Effector memory CD8-positive, alpha-beta T cell (primary cell): ENCODE measurements around the gene AMH.

Source experiments
- ATAC-seq: fragments of 150-1000 bp; cut with Tn5 transposase; replicated peaks from 2 replicates; pipeline ENCODE4 v1.10.0; 2021; ENCODE audit warnings: mild to moderate bottlenecking, moderate library complexity
- DNase-seq, 3 experiments: peaks; one replicate each; pipeline ENCODE4 v3.0.0; 2021
- H3K27ac Mint-ChIP-seq, 2 donors: one replicate each; pipeline ENCODE4 v1.8.0; 2022; ENCODE audit warnings: mild to moderate bottlenecking in 2 of 2, mixed read lengths in 2 of 2, moderate library complexity in 2 of 2
- H3K27me3 Mint-ChIP-seq, 2 donors: one replicate each; pipeline ENCODE4 v1.8.0; 2022; ENCODE audit warnings: mixed read lengths in 2 of 2
- H3K36me3 Mint-ChIP-seq: one replicate; pipeline ENCODE4 v1.8.0; 2022; ENCODE audit warnings: mild to moderate bottlenecking, moderate library complexity, mixed read lengths; ENCODE audit not compliant: insufficient read depth
- H3K4me1 Mint-ChIP-seq, 2 donors: one replicate each; pipeline ENCODE4 v1.8.0; 2022; ENCODE audit warnings: low read depth in 2 of 2, mixed read lengths in 2 of 2
- H3K4me3 Mint-ChIP-seq, 2 donors: one replicate each; pipeline ENCODE4 v1.8.0; 2022; ENCODE audit warnings: mild to moderate bottlenecking in 2 of 2, mixed read lengths in 2 of 2, moderate library complexity in 2 of 2
- H3K9me3 Mint-ChIP-seq, 2 donors: one replicate each; pipeline ENCODE4 v1.8.0; 2022; ENCODE audit warnings: mixed read lengths in 2 of 2

AMH gene

DNA sequence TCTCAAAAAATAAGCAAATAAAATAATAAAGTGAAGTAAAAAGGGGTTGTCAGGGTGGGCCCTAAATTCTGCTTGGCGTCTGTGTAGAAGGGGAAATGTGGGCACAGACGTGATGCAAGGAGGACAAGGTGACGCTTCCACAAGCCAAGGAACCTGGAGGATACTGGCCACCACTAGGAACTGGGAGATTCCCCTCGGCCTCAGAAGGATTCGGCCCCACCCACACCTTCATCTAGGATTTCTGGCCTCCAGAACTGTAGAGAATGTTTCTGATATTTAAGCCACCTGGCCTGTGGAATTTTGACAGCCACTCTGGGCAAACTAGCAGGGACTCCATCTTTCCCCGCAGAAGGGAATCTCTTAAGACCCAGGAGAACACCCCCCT is 14.1 kb upstream of the AMH start:
- peak overlapping the region; percentile 90 to 96 for H3K4me3 Mint-ChIP-seq
- no peak for DNase-seq
- H3K27me3 Mint-ChIP-seq: no peaks in the 10 kb centered on the region
- no peak for ATAC-seq
- no peaks in the 10 kb centered on the region for H3K9me3 Mint-ChIP-seq
- H3K36me3 Mint-ChIP-seq: peaks cover 58% of the 10 kb centered on the region
- peak overlapping the region; percentile 83 to 91 for H3K27ac Mint-ChIP-seq
- H3K4me1 Mint-ChIP-seq: peaks cover 43 to 51% of the 10 kb centered on the region in 2 donors

DNA sequence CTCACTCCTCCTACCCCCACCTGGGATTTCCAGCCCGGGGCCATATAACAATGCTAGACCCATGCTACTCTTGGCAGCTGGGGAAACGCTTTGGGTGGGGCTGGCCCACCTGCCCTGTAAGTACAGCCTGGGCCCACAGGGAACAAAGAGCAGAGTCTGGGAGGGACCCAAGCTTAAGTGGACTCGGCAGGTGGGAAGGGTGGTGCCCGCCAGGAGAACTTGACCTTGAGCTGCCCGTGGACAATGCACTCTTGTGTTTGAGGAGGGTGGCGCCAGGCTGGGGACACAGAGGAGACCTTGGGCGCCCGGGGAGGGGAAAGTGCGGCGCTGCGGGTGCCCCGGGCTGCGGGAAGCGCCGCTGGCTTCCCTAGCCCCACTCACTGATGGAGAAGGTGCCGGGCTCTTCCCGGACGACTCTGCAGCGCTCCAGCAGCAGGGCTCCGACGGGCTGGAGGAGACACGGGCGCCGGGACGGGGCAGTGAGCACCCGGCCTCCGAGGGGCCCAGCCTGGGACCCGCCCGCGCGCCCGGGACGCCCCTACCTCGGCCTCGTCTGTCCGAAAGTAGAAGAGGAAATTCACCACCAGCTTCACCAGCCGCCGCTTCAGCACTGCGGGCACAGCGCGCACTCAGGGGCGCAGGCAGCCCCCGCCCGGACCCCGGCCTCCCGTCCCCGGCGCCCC is 13.6 kb upstream of the AMH start:
- no peak for ATAC-seq
- Mint-ChIP-seq H3K4me3 (peak overlapping the region; percentile 90 to 96), H3K36me3 (peaks cover 53% of the 10 kb centered on the region), H3K27ac (peak overlapping the region; percentile 91 to 98), H3K9me3 (no peaks in the 10 kb centered on the region), H3K27me3 (no peaks in the 10 kb centered on the region), H3K4me1 (peaks cover 49 to 56% of the 10 kb centered on the region in 2 donors)
- DNase-seq: no peak

DNA sequence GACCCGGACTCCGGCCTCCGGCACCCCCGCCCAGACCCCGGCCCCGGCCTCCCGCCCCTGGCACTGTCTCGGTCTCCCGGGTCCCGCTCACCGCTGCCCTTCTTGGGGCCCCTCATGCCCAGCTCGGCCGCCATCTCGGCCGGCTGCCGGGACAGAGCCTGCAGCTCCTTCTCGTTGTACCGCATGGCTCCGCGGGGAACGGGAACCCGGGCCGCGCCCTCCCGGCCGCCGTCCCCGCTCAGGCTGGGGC is 13.1 kb upstream of the AMH start:
- DNase-seq (no peak), ATAC-seq (no peak)
- H3K9me3 Mint-ChIP-seq: no peaks in the 10 kb centered on the region
- peak overlapping the region; percentile 90 to 96 for H3K4me3 Mint-ChIP-seq
- peaks cover 53% of the 10 kb centered on the region for H3K36me3 Mint-ChIP-seq
- peak overlapping the region; percentile 98 to 100 for H3K27ac Mint-ChIP-seq
- peaks cover 53 to 59% of the 10 kb centered on the region in 2 donors for H3K4me1 Mint-ChIP-seq
- no peaks in the 10 kb centered on the region for H3K27me3 Mint-ChIP-seq

DNA sequence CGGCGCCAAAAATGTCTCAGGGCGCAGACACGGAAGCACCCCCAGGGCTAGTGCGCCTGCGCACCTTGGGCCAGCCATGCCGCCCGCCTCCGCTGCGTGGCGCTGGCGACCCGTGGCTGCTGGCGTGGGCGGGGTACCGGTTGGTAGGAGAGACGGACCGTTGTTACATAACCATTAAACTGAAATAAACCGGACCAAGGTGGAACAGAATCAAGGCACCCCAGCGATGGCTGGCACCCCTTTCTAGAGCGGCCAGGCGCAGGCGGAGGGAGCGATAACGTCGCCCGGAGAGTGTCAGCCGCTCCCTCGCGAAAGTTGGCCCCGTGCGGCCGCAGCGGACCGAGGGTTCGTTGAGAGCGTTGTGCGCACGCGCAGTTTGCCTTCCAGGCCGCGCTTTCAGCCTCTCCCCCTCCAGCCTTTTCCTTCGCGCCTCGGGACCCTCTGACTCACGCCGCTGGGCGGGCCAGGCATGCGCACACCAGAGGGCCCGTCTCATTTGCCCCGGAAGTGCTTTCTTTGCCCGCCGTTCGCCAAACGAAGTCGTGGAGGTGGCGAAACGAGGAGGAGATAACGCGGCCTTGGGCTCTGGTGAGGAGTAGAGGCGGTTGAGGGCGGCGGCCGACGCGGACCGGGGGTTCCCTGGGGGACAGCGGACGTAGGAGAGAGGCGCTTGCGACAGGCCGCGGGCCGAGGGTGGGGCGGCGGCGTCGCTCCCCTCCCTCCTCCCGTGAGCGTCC is 12.6 kb upstream of the AMH start, which contains the start of the genes PLEKHJ1 and SF3A2:
Gene PLEKHJ1 (minus strand): TSS at position 16 of the 737 bp plus-strand sequence. CDS start 81 bp downstream, outside the sequence.
Gene SF3A2 (plus strand): TSS at position 511 of the 737 bp plus-strand sequence. CDS start 6,595 bp downstream, outside the sequence.
- peak within 1 kb of the TSS; percentile 98 to 100 for H3K27ac Mint-ChIP-seq
- DNase-seq (peak; percentile 96 to 100 (median 100)), ATAC-seq (peak; percentile 76)
- H3K9me3 Mint-ChIP-seq: no peaks in the 10 kb centered on the region
- peaks cover 58 to 64% of the 10 kb centered on the region in 2 donors for H3K4me1 Mint-ChIP-seq
- H3K4me3 Mint-ChIP-seq: peak within 1 kb of the TSS; percentile 90 to 96
- H3K27me3 Mint-ChIP-seq: no peaks in the 10 kb centered on the region
- H3K36me3 Mint-ChIP-seq: peaks cover 53% of the 10 kb centered on the region

DNA sequence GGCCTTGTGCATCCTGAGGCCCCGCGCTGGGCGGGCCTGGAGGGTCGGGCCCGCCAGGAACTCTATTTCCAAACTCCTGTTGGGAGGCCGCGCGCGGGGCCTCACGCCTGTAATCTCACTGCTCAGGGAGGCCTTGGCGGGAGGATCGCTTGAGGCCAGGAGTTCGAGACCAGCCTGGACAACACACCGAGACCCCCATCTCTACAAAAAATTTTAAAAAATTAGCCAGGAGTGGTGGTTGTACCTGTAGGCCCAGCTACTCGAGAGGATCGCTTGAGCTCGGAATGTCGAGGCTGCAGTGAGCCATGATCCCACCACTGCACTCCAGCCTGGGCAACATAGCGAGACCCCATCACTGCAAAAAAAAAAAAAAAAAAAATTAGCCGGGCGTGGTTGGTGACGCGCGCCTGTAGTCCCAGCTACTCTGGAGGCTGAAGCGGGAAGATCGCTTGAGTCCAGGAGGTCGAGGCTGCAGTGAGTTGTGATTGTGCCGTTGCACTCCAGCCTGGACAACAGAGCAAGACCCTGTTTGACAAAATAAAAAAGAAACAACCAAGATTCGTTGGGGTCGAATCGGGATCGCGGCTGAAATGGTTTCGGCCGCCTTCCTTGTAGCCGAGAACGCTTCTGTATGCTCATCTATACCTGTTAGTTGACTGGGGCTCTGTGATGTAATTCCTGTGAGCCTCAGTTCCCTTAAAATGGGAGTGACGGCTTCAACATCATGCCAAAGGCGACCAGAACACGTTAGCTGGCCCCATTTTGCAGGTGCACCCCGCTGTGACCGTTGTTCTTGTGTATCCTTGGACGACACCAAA is 11.9 kb upstream of the AMH start:
- Mint-ChIP-seq H3K4me3 (peak overlapping the region; percentile 90 to 96), H3K27me3 (no peaks in the 10 kb centered on the region), H3K9me3 (no peaks in the 10 kb centered on the region), H3K27ac (peak overlapping the region; percentile 98 to 100), H3K4me1 (peaks cover 64 to 68% of the 10 kb centered on the region in 2 donors), H3K36me3 (peaks cover 51% of the 10 kb centered on the region)
- DNase-seq: no peak
- ATAC-seq: no peak

DNA sequence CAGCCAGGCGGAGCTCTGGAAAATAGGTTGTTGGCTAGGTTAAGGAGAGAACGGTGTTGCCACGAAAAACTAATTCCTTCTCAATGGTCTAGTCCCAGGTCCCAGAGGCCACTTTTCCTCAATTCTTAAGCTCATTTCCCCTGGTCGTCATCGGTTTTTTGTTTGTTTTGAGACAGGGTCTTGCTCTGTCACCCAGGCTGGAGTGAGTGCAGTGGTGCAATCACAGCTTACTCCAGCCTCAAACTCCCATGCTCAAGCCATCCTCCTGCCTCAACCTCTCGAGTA is 11.3 kb upstream of the AMH start:
- no peak for DNase-seq
- Mint-ChIP-seq H3K36me3 (peaks cover 51% of the 10 kb centered on the region), H3K4me3 (peak overlapping the region; percentile 90 to 96), H3K27me3 (no peaks in the 10 kb centered on the region), H3K4me1 (peaks cover 69 to 73% of the 10 kb centered on the region in 2 donors), H3K9me3 (no peaks in the 10 kb centered on the region), H3K27ac (peak overlapping the region; percentile 98 to 100)
- ATAC-seq: no peak

DNA sequence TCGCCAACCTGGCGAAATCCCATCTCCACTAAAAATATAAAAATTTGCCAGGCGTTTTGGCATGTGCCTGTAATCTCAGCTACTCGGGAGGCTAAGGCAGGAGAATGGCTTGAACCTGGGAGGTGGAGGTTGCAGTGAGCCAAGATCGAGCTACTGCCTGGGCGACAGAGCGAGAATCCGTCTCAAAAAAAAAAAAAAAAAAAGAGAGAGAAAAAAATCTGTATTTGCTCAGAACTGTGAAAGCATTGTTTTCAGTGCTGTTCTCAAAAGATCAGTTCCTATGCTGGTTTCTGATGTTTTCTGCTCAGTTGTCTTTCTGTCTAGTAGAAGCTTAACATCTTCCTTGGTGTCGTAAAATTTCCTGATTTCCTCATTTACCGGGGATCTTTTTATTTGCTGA is 9.9 kb upstream of the AMH start:
- H3K27me3 Mint-ChIP-seq: no peaks in the 10 kb centered on the region
- no peaks in the 10 kb centered on the region for H3K9me3 Mint-ChIP-seq
- H3K36me3 Mint-ChIP-seq: peaks cover 59% of the 10 kb centered on the region
- peak overlapping the region; percentile 90 to 96 for H3K4me3 Mint-ChIP-seq
- ATAC-seq: no peak
- DNase-seq: no peak
- peak overlapping the region; percentile 98 to 100 for H3K27ac Mint-ChIP-seq
- H3K4me1 Mint-ChIP-seq: peaks cover 67 to 70% of the 10 kb centered on the region in 2 donors

DNA sequence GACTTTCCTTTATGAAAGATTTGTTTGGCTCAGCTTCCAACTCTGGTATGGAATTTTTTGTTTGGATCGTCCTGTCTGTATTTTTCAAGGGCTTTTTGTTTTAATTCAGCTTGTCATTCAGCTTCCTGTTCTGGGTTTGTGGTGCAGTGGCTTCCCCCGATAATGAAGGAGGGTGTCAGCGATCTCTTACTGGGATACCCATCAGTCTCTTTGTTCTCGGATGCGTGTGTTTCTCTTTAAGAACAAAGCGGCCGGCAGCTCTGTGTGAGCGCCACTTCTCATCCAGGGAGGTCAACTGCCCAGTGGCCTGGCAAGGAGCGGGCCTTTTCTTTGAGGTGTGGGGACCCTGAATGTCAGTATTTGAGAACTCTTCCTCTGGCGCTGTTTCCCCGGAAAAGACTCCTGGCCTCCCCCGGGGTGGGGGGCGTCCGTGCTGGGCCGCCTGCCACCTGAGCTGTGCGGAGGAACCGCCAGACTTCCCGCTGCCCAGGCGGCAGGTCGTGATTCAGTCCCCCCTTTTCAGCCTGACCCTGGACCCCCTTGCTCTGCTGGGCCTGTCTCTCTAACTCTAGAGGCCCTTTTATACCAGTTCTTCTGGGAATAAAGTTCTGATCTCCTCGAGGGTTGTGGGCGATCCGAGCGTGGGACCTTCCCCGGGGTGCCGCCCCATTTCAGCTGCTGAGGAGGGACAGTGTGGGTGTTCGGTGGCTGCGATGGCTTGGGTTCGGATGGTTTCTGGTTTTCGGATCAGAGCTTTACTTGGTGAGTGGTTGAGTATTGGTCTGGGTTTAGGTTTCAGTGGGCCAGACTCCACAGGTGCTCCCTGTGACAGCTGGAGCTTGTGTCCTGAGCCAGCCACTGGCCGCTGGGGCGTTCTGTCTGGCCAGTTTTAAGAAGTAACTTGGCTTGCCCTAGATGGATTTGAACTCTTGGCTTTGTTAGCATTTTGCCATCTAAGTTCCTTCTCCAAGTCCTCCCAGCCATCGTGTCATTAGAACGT is 9.1 kb upstream of the AMH start:
- ATAC-seq (peak; percentile 7), DNase-seq (no peak)
- H3K27me3 Mint-ChIP-seq: no peaks in the 10 kb centered on the region
- H3K9me3 Mint-ChIP-seq: no peaks in the 10 kb centered on the region
- peaks cover 66% of the 10 kb centered on the region for H3K36me3 Mint-ChIP-seq
- H3K27ac Mint-ChIP-seq: peak overlapping the region; percentile 98 to 100
- H3K4me3 Mint-ChIP-seq: peak overlapping the region; percentile 90 to 96
- peaks cover 58 to 63% of the 10 kb centered on the region in 2 donors for H3K4me1 Mint-ChIP-seq

DNA sequence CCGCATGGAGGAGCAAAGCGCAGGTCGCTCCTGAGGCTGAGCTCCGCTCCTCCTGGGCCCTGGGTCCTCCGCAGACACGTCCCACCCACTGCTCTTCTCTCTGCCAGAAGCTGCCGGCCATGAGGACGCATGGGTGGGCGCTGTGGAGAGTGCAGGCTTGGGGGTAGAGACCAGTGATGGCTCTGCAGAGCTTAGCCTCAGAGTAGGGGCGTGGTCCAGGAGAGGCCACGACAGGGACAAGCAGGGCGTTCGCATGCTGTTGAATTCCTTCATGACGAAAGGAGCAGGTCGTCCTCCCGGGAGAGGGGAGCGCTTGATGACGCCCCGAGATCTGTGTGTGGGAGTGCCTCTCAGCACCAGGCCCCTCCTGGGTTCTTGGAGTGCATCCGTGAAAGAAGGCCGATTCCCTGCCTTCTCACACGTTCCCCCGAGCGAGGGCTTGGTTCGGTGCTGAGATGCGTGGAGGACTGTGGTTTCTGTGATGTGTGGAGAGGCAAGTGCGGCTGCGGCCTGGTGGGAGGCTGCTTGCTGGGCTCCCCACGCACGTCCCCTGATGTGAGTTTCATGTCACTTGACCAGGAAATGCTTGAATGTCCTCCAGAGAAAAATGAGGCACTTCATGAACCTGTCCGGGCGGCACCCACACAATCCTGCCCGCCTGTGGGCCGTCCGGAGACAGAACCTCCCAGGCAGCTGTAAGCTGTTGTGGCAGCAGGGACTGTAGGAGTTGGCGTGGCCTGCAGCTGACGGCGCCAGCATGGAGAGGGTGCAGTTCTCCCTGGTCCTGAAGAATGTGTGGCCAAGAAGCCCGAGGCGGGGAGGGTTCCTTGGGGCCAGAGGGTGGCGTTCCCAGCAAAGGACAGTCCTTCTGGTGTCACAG is 8.0 kb upstream of the AMH start:
- H3K9me3 Mint-ChIP-seq: no peaks in the 10 kb centered on the region
- H3K27me3 Mint-ChIP-seq: no peaks in the 10 kb centered on the region
- DNase-seq: no peak
- peaks cover 70% of the 10 kb centered on the region for H3K36me3 Mint-ChIP-seq
- H3K27ac Mint-ChIP-seq: peak overlapping the region; percentile 98 to 100
- peak overlapping the region; percentile 90 to 96 for H3K4me3 Mint-ChIP-seq
- peaks cover 53 to 61% of the 10 kb centered on the region in 2 donors for H3K4me1 Mint-ChIP-seq
- no peak for ATAC-seq

DNA sequence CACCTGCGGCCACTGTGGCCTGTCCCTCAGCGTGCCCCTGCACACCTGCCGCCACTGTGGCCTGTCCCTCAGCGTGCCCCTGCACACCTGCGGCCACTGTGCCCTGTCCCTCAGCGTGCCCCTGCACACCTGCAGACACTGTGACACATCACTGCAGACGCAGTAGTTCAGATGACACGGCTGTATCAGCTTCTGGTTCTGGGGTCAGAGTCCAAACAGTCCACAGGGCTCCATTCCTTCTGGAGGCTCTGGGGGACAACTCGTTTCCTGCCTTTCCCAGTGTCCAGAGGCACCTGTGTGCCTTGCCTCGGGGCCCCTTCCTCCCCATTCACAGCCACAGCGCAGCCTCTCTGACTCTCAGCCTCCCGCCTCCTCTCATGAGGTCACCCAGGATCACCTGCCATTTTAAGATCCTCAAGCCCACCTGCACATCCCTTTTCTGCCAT is 7.0 kb upstream of the AMH start:
- H3K36me3 Mint-ChIP-seq: peaks cover 67% of the 10 kb centered on the region
- H3K27me3 Mint-ChIP-seq: no peaks in the 10 kb centered on the region
- no peaks in the 10 kb centered on the region for H3K9me3 Mint-ChIP-seq
- H3K4me3 Mint-ChIP-seq: peak overlapping the region; percentile 90 to 96
- peaks cover 50 to 55% of the 10 kb centered on the region in 2 donors for H3K4me1 Mint-ChIP-seq
- no peak for DNase-seq
- ATAC-seq: no peak
- peak overlapping the region; percentile 83 to 88 for H3K27ac Mint-ChIP-seq

DNA sequence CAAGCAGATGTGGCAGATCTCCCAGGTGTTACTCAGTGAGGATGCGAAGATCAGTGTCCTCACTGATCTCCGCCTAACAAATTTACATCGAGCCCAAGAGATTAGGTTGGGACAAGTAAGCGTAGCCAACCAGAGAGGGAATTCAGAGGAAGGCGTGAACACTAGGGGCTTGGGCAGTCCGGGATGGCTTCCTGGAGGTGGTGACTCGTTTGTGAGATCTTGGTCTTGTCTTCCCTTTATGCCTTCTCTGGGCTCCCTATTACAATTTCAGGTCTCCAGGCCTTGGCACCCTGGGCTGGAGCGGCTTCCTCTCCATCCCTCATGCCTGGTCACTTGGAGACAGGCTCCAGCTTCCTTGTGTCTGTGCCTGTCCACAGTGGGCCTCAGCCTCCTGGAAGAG is 6.3 kb upstream of the AMH start:
- H3K4me3 Mint-ChIP-seq: peak overlapping the region; percentile 90 to 96
- peaks cover 44 to 49% of the 10 kb centered on the region in 2 donors for H3K4me1 Mint-ChIP-seq
- no peak for DNase-seq
- H3K9me3 Mint-ChIP-seq: no peaks in the 10 kb centered on the region
- H3K27ac Mint-ChIP-seq: peak overlapping the region; percentile 83 to 88
- ATAC-seq: no peak
- peaks cover 65% of the 10 kb centered on the region for H3K36me3 Mint-ChIP-seq
- no peaks in the 10 kb centered on the region for H3K27me3 Mint-ChIP-seq
